ENCODE measurements around the gene EEF2. TPM values are rescaled to one million over a fixed set of nuclear protein-coding genes. Genes with fewer than 3 reads are reported as not detected.

The EEF2 gene
- total and polyA plus RNA-seq, 2 donors from 2014 or later = 1,520 to 1,813 TPM

GRCh38 chr19:3961007-3961406, 24.3 kb downstream of the EEF2 start:
- Histone ChIP-seq H3K4me3 (ENCODE audit: low read length in 3 of 3) (no peak overlapping the region), H3K27ac (ENCODE audit: low read depth in 2 of 2, low read length in 2 of 2) (no peak overlapping the region), H3K4me1 (ENCODE audit: control insufficient read depth in 2 of 3, insufficient read depth in 2 of 3, low read depth in 1 of 3, low read length in 3 of 3) (no peaks in the 10 kb centered on the region), H3K9ac (ENCODE audit: low read length in 3 of 3) (no peak overlapping the region), H3K9me3 (ENCODE audit: control insufficient read depth in 2 of 3, insufficient read depth in 1 of 3, low read length in 3 of 3) (no peaks in the 10 kb centered on the region), H3K27me3 (ENCODE audit: control insufficient read depth, insufficient read depth, low read length) (no peaks in the 10 kb centered on the region), H3K36me3 (ENCODE audit: control insufficient read depth in 2 of 3, insufficient read depth in 3 of 3, low read length in 3 of 3) (peaks cover 0 to 31% (median 4%) of the 10 kb centered on the region in 3 donors)
- TF ChIP-seq, protein P1, sequence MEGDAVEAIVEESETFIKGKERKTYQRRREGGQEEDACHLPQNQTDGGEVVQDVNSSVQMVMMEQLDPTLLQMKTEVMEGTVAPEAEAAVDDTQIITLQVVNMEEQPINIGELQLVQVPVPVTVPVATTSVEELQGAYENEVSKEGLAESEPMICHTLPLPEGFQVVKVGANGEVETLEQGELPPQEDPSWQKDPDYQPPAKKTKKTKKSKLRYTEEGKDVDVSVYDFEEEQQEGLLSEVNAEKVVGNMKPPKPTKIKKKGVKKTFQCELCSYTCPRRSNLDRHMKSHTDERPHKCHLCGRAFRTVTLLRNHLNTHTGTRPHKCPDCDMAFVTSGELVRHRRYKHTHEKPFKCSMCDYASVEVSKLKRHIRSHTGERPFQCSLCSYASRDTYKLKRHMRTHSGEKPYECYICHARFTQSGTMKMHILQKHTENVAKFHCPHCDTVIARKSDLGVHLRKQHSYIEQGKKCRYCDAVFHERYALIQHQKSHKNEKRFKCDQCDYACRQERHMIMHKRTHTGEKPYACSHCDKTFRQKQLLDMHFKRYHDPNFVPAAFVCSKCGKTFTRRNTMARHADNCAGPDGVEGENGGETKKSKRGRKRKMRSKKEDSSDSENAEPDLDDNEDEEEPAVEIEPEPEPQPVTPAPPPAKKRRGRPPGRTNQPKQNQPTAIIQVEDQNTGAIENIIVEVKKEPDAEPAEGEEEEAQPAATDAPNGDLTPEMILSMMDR (IDR thresholded peaks at IDR 0.05; ENCODE audit: borderline replicate concordance, extremely low read depth, insufficient read depth) = no peak
- FAIRE-seq = no peak
- no peak for DNase-seq
- intact Hi-C loops (cut with DNase I) = no loop called here

GRCh38 chr19:3959766-3960131, 25.5 kb downstream of the EEF2 start:
- intact Hi-C loops (cut with DNase I) = no loop called here
- no peak for FAIRE-seq
- H3K4me1 ChIP-seq (ENCODE audit: control insufficient read depth in 2 of 3, insufficient read depth in 2 of 3, low read depth in 1 of 3, low read length in 3 of 3) = no peaks in the 10 kb centered on the region

DNA sequence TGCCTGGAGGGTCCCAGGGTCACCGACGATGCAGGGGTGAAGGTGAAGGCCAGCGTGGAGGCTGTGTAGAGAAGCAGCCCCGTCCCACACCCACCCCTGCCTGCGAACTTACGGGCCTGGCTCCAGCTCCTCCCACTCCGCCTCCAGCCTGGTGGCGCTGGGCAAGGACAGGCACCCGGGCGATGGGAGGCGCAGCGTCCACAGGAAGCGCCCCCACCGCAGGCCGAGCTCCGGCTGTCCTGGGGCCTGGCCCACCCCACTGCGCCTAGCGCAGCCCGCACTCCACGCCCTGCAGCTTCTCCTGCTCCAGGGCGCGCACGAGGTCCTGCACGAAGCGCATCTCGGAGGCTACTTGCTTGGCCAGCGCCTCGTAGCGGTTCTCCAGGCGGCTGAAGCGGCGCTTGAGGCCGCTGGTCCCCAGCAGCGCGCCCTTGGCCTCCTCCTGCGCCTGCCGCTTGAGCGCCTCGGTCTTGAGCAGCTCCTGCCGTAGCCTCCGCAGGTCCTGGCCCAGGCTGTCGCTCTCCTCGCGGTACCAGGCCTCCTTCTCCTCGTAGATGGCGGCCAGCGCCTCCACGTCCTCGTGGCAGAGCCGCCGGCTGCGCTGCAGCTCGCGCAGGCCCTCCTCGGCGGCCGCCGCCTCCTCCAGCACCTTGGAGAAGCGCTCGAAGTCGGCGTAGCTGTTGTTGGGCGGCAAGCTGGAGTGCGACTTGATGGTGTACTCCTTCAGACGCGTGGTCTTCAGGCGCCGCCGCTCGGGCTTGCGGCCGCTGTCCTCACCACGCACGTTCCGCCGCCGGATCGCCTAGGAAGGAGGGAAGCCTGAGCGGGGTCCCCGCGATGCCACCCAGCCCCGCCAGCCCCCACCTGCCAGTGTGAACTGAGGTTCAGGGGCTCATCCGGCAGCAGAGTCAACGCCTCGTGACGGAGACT, 26.2 kb downstream of the EEF2 start:
- Histone ChIP-seq H3K27ac (ENCODE audit: low read depth in 2 of 2, low read length in 2 of 2) (no peak overlapping the region), H3K27me3 (ENCODE audit: control insufficient read depth, insufficient read depth, low read length) (no peaks in the 10 kb centered on the region), H3K9me3 (ENCODE audit: control insufficient read depth in 2 of 3, insufficient read depth in 1 of 3, low read length in 3 of 3) (no peaks in the 10 kb centered on the region), H3K4me3 (ENCODE audit: low read length in 3 of 3) (no peak overlapping the region), H3K4me1 (ENCODE audit: control insufficient read depth in 2 of 3, insufficient read depth in 2 of 3, low read depth in 1 of 3, low read length in 3 of 3) (no peaks in the 10 kb centered on the region), H3K9ac (ENCODE audit: low read length in 3 of 3) (no peak overlapping the region), H3K36me3 (ENCODE audit: control insufficient read depth in 2 of 3, insufficient read depth in 3 of 3, low read length in 3 of 3) (peaks cover 0 to 26% (median 4%) of the 10 kb centered on the region in 3 donors)
- TF ChIP-seq, protein P1 (IDR thresholded peaks at IDR 0.05; ENCODE audit: borderline replicate concordance, extremely low read depth, insufficient read depth) = no peak
- FAIRE-seq = no peak
- intact Hi-C loops (cut with DNase I) = no loop called here
- no peak for DNase-seq

More at GRCh38 chr19:3959766-3960131, 25.5 kb downstream of the EEF2 start:
- TF ChIP-seq, protein P1 (IDR thresholded peaks at IDR 0.05; ENCODE audit: borderline replicate concordance, extremely low read depth, insufficient read depth) = no peak
- H3K9me3 ChIP-seq (ENCODE audit: control insufficient read depth in 2 of 3, insufficient read depth in 1 of 3, low read length in 3 of 3) = no peaks in the 10 kb centered on the region
- DNase-seq = no peak
- H3K4me3 ChIP-seq (ENCODE audit: low read length in 3 of 3) = no peak overlapping the region
- H3K27ac ChIP-seq (ENCODE audit: low read depth in 2 of 2, low read length in 2 of 2) = no peak overlapping the region
- H3K36me3 ChIP-seq (ENCODE audit: control insufficient read depth in 2 of 3, insufficient read depth in 3 of 3, low read length in 3 of 3) = peaks cover 0 to 27% (median 4%) of the 10 kb centered on the region in 3 donors
- H3K9ac ChIP-seq (ENCODE audit: low read length in 3 of 3) = no peak overlapping the region
- no peaks in the 10 kb centered on the region for H3K27me3 ChIP-seq (ENCODE audit: control insufficient read depth, insufficient read depth, low read length)
